Neuronal stem cell (in vitro differentiated cells): ENCODE data around the gene WNT10A.
A peak's percentile ranks its signal among the peaks of the same experiment; 100 is the strongest.

Experiments
- DNase-seq: peaks from one replicate; pipeline ENCODE4 v3.0.0-alpha.2; 2013; ENCODE audit warnings: low spot score
- H2AFZ ChIP-seq: one replicate; pipeline ENCODE4 v1.6.1; 2013; ENCODE audit warnings: mild to moderate bottlenecking, low read length, inconsistent platforms
- H2AK5ac ChIP-seq: 2 replicates; pipeline ENCODE4 v1.6.1; 2013; ENCODE audit warnings: low read depth, mild to moderate bottlenecking, inconsistent platforms, low read length, moderate library complexity, mixed read lengths
- H2BK120ac ChIP-seq: 2 replicates; pipeline ENCODE4 v1.6.1; 2013; ENCODE audit warnings: low read depth, mild to moderate bottlenecking, inconsistent platforms, low read length, moderate library complexity, mixed read lengths
- H2BK12ac ChIP-seq: one replicate; pipeline ENCODE4 v1.6.1; 2013; ENCODE audit warnings: low read length, inconsistent platforms
- H2BK15ac ChIP-seq: 2 replicates; pipeline ENCODE4 v1.6.1; 2013; ENCODE audit warnings: mild to moderate bottlenecking, low read length, inconsistent platforms, mixed read lengths
- H2BK5ac ChIP-seq: one replicate; pipeline ENCODE4 v1.6.1; 2013; ENCODE audit warnings: inconsistent platforms, mild to moderate bottlenecking, low read length, moderate library complexity
- H3K14ac ChIP-seq: one replicate; pipeline ENCODE4 v1.6.1; 2013; ENCODE audit warnings: low read length, inconsistent platforms
- H3K18ac ChIP-seq: 2 replicates; pipeline ENCODE4 v1.6.1; 2013; ENCODE audit warnings: low read length, inconsistent platforms
- H3K23ac ChIP-seq: 2 replicates; pipeline ENCODE4 v1.6.1; 2013; ENCODE audit warnings: low read depth, mild to moderate bottlenecking, mixed read lengths, low read length, inconsistent platforms; ENCODE audit not compliant: poor library complexity
- H3K27ac ChIP-seq: replicated peaks from 3 replicates; pipeline ENCODE4 v1.5.1; 2013; ENCODE audit warnings: low read length, inconsistent platforms
- H3K27me3 ChIP-seq, 3 experiments: 2 replicates each; pipeline ENCODE4 v1.6.1; 2013; ENCODE audit warnings: low read length in 3 of 3, mild to moderate bottlenecking in 2 of 3, inconsistent platforms in 1 of 3, low read depth in 1 of 3, mixed read lengths in 1 of 3, moderate library complexity in 1 of 3; ENCODE audit not compliant: control insufficient read depth in 3 of 3, insufficient read depth in 3 of 3
- H3K36me3 ChIP-seq, 2 donors: replicated peaks in 1 of 2; 2 replicates each; pipeline ENCODE4 v1.6.1; 2013; ENCODE audit warnings: low read length in 2 of 2; ENCODE audit not compliant: control insufficient read depth in 2 of 2, insufficient read depth in 2 of 2
- H3K4ac ChIP-seq: 2 replicates; pipeline ENCODE4 v1.6.1; 2013; ENCODE audit warnings: inconsistent platforms, mild to moderate bottlenecking, low read length, moderate library complexity
- H3K4me1 ChIP-seq, 2 donors: 1 replicate in 1 of 2; 2 replicates in 1 of 2; pipeline ENCODE4 v1.6.1; 2013; ENCODE audit warnings: low read length in 2 of 2, low read depth in 1 of 2; ENCODE audit not compliant: control insufficient read depth in 2 of 2, insufficient read depth in 1 of 2
- H3K4me2 ChIP-seq: one replicate; pipeline ENCODE4 v1.6.1; 2013; ENCODE audit warnings: mild to moderate bottlenecking, low read length, inconsistent platforms; ENCODE audit not compliant: insufficient read depth, poor library complexity, severe bottlenecking
- H3K4me3 ChIP-seq, 2 donors: 2 replicates each; pipeline ENCODE4 v1.5.1; 2013; ENCODE audit warnings: low read length in 2 of 2, mild to moderate bottlenecking in 2 of 2, inconsistent platforms in 1 of 2, moderate library complexity in 1 of 2
- H3K79me1 ChIP-seq: one replicate; pipeline ENCODE4 v1.6.1; 2013; ENCODE audit warnings: low read depth, mild to moderate bottlenecking, inconsistent platforms, low read length, moderate library complexity
- H3K9ac ChIP-seq: one replicate; pipeline ENCODE4 v1.6.1; 2013; ENCODE audit warnings: mild to moderate bottlenecking, low read depth, low read length, inconsistent platforms; ENCODE audit not compliant: poor library complexity
- H3K9me3 ChIP-seq, 2 donors: replicated peaks in 1 of 2; 2 replicates each; pipeline versions ENCODE3 to v1.6.1; 2013; ENCODE audit warnings: low read length in 2 of 2, mild to moderate bottlenecking in 2 of 2, inconsistent platforms in 1 of 2, low read depth in 1 of 2, mixed read lengths in 1 of 2, moderate library complexity in 1 of 2; ENCODE audit not compliant: control insufficient read depth in 2 of 2, insufficient read depth in 1 of 2
- H4K8ac ChIP-seq: one replicate; pipeline ENCODE4 v1.6.1; 2013; ENCODE audit warnings: low read depth, mild to moderate bottlenecking, inconsistent platforms, low read length, moderate library complexity
- H4K91ac ChIP-seq: one replicate; pipeline ENCODE4 v1.6.1; 2013; ENCODE audit warnings: low read length, low read depth, mild to moderate bottlenecking, inconsistent platforms; ENCODE audit not compliant: poor library complexity
- WGBS, 2 donors: extraction: QIAGEN DNeasy Blood & Tissue Kit; methylation state at CpG; one replicate each; pipeline ENCODE4 v1.1.7; 2013; ENCODE audit warnings: missing lambda C conversion rate in 2 of 2, mixed read lengths in 1 of 2; ENCODE audit not compliant: insufficient read length in 2 of 2, insufficient replicate concordance in 1 of 2; ENCODE audit errors: extremely low coverage in 2 of 2; 5-methylcytosine and 5-hydroxymethylcytosine counted together

The WNT10A gene

DNA sequence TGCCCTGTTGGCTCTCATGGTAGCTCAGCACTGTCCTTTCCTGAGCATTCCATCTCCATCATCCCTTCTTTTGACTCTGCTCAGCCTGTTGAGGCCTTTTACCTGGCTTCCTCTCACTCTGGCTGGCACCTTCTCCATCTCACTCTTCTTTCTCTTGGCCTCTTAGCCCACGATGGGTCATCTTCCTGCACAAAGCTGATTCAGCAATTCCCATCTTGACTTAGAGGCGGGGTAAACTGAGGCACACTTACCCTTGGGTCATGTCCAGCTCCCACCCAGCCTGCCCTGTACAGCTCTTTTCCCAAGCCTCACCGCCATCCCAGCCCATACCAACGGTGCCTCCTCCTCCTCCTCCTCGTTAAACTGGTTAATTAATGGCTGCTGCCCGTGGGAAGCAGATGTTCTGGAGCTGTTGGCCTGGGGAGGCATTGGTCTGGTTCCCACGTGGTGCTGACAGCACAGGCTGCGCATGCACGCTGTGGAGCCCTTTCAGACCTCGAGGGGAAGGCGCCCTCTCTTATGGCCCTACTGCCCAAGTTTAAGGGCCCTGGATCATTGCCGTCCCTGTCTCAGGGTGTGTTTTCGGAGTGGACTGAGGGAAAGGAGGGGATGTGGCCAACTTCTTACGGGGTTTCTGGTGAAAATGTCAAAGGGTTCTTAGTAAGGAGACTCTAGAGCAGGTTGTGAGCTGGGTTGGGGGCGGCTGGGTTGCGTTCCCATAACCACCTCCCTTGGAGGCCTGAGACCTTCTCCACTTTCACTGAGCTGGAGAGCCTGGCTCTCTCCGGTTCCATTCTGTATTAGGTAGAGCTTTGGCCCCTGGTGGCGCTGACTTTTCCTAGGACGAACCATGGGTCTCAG is 10.9 kb downstream of the WNT10A start:
- Histone ChIP-seq H3K9me3 (peaks cover 0 to 6% of the 10 kb centered on the region in 2 donors), H4K91ac (peak overlapping the region; percentile 68), H3K18ac (no peak overlapping the region), H2BK120ac (no peak overlapping the region), H3K23ac (no peak overlapping the region), H3K27ac (no peak overlapping the region), H3K4ac (no peak overlapping the region), H3K79me1 (no peaks in the 10 kb centered on the region), H2BK12ac (no peak overlapping the region), H3K4me2 (no peak overlapping the region), H3K4me1 (peaks cover 0 to 3% of the 10 kb centered on the region in 2 donors), H3K4me3 (peak overlapping the region in 1 of 2 donors; percentile 41), H3K9ac (no peak overlapping the region), H4K8ac (no peak overlapping the region), H3K27me3 (peaks cover 29 to 96% (median 73%) of the 10 kb centered on the region in 3 experiments), H3K36me3 (no peaks in the 10 kb centered on the region), H2AK5ac (peak overlapping the region; percentile 17), H3K14ac (no peak overlapping the region), H2BK15ac (peak overlapping the region; percentile 15), H2BK5ac (no peak overlapping the region), H2AFZ (no peak overlapping the region)
- WGBS, 2 donors = no CpG with 5 or more reads among the region's 19 CpGs
- DNase-seq = no peak

DNA sequence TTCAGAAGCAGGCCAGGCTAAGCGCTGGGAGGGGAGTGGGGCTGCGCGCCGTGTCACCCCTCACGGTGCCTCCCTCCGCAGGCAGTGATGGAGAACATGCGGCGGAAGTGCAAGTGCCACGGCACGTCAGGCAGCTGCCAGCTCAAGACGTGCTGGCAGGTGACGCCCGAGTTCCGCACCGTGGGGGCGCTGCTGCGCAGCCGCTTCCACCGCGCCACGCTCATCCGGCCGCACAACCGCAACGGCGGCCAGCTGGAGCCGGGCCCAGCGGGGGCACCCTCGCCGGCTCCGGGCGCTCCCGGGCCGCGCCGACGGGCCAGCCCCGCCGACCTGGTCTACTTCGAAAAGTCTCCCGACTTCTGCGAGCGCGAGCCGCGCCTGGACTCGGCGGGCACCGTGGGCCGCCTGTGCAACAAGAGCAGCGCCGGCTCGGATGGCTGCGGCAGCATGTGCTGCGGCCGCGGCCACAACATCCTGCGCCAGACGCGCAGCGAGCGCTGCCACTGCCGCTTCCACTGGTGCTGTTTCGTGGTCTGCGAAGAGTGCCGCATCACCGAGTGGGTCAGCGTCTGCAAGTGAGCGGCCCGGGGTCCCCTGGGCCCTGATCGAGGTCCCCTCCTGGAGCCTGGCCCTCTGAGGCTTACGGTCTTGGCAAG is 12.2 kb downstream of the WNT10A start:
- Histone ChIP-seq H2BK12ac (peak overlapping the region; percentile 80), H3K23ac (peak overlapping the region; percentile 30), H3K4me1 (peaks cover 2 to 13% of the 10 kb centered on the region in 2 donors), H3K4me3 (peak overlapping the region; percentile 38 to 69), H3K4ac (no peak overlapping the region), H2AK5ac (peak overlapping the region; percentile 30), H3K4me2 (peak overlapping the region; percentile 93), H3K14ac (peak overlapping the region; percentile 50), H3K18ac (peak overlapping the region; percentile 76), H4K91ac (peak overlapping the region; percentile 40), H3K79me1 (no peaks in the 10 kb centered on the region), H2BK15ac (peak overlapping the region; percentile 21), H2BK120ac (no peak overlapping the region), H3K27me3 (peaks cover 41 to 96% (median 84%) of the 10 kb centered on the region in 3 experiments), H3K9me3 (peaks cover 0 to 8% of the 10 kb centered on the region in 2 donors), H2AFZ (peak overlapping the region; percentile 95), H2BK5ac (no peak overlapping the region), H3K9ac (peak overlapping the region; percentile 38), H4K8ac (no peak overlapping the region), H3K36me3 (no peaks in the 10 kb centered on the region), H3K27ac (no peak overlapping the region)
- no CpG with 5 or more reads among the region's 72 CpGs for WGBS, 2 donors
- DNase-seq = peak; percentile 65

DNA sequence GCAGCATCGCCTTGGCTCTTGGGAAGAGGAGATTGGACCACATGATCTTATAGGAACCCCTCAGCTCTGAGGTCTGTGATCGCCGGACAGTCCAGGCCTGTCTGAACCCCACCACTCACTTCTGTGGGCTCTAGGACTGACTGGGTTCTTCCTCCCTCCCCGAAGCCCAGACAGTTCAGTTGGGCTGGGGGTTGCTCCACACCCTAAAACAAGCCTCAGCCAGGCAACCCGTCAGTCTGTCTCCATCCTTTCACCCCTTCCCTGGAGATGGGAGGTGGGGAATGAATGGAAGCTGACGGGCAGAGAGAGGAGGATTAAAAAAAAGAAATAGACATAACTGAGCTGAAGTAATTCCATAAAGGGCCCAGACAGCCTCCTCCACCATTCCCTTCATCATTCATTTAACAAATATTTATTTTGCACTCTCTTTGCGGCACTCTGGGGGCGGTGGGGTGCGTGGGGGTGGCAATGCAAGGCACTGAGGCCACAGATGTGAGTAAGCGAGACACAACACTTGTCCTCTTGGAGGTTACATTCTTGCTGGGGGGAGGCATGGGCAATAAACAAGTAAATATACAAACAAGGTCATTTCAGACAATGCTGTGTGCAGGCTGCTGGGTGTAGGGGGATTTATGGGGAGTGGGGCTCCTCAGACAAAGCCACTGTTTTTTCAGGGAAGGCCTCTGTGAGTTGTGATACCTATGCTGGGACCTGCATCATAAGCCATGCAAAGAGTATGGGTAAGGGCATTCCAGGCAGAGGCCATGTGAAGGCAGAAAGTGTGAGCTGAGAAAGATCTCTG is 12.9 kb downstream of the WNT10A start:
- peak overlapping the region; percentile 95 for H2AFZ ChIP-seq
- H3K4me3 ChIP-seq = peak overlapping the region in 1 of 2 donors; percentile 38
- no peak overlapping the region for H4K91ac ChIP-seq
- no peak overlapping the region for H3K23ac ChIP-seq
- no CpG with 5 or more reads among the region's 10 CpGs for WGBS, 2 donors
- no peak overlapping the region for H3K4ac ChIP-seq
- no peaks in the 10 kb centered on the region for H3K36me3 ChIP-seq
- H2BK15ac ChIP-seq = peak overlapping the region; percentile 21
- H3K79me1 ChIP-seq = no peaks in the 10 kb centered on the region
- peak overlapping the region; percentile 38 for H3K9ac ChIP-seq
- H4K8ac ChIP-seq = no peak overlapping the region
- no peak overlapping the region for H3K14ac ChIP-seq
- no peak for DNase-seq
- H2BK120ac ChIP-seq = no peak overlapping the region
- no peak overlapping the region for H2BK5ac ChIP-seq
- peaks cover 0 to 9% of the 10 kb centered on the region in 2 donors for H3K9me3 ChIP-seq
- H2BK12ac ChIP-seq = no peak overlapping the region
- peaks cover 2 to 13% of the 10 kb centered on the region in 2 donors for H3K4me1 ChIP-seq
- H3K4me2 ChIP-seq = peak overlapping the region; percentile 93
- no peak overlapping the region for H2AK5ac ChIP-seq
- peaks cover 47 to 96% (median 86%) of the 10 kb centered on the region in 3 experiments for H3K27me3 ChIP-seq
- peak overlapping the region; percentile 76 for H3K18ac ChIP-seq
- no peak overlapping the region for H3K27ac ChIP-seq
